Nucleus accumbens (tissue), 56 donors: ENCODE results near the gene SMIM29.
"Not testable (repeated sequence)": the region's sequence is repeated elsewhere in the genome, so short reads cannot be mapped to it uniquely, and the experiment has no call there.

Experiments used
- DNase-seq, 56 donors: peaks; one replicate each; lab custom pipeline; 2025; lab: John Stamatoyannopoulos, UW

SMIM29 gene

DNA sequence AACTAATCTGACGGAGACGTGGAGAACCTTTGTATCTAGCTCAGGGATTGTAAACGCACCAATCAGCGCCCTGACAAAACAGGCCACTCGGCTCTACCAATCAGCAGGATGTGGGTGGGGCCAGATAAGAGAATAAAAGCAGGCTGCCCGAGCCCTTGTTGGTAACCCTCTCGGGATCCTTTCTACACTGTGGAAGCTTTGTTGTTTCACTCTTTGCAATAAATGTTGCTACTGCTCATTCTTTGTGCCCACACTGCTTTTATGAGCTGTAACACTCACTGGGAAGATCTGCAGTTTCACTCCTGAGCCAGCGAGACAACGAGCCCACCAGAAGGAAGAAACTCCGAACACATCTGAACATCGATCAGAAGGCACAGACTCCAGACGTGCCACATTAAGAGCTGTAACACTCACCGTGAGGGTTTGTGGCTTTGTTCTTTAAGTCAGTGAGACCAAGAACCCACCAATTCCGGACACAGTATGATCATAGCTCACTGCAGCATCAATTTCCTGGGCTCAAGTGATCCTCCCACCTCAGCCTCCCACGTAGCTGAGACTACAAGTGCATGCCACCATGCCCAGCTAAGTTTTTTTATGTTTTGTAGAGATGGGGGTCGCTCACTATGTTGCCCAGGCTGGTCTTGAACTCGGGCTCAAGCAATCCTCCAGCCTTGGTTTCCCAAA lies 21.0 kb upstream of the SMIM29 start:
- DNase-seq, result not testable (repeated sequence)

DNA sequence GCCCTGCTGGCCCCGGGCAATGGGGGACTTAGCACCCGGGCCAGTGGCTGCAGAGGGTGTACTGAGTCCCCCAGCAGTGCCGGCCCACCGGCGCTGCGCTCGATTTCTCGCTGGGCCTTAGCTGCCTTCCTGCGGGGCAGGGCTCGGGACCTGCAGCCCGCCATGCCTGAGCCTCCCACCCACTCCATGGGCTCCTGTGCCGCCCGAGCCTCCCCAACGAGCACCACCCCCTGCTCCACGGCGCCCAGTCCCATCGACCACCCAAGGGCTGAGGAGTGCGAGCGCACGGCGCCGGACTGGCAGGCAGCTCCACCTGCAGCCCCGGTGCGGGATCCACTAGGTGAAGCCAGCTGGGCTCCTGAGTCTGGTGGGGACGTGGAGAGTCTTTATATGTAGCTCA lies 20.3 kb upstream of the SMIM29 start:
- DNase-seq, result not testable (repeated sequence)

DNA sequence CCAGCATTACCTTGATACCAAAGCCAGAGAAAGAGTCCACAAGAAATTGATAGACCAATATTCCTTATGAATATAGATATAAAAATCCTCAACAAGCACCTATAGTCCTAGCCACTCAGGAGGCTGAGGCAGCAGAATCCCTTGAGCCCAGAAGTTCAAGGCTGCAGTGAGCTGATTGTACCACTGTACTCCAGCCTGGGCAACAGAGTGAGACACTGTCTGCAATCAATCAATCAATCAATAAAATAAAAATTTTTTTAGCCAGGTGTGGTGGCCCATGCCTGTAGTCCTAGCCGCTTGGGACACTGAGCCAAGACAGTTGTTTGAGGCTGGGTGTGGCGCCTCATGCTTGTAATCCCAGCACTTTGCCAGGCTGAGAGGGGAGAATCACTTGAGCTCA lies 18.9 kb upstream of the SMIM29 start:
- no peak for DNase-seq

DNA sequence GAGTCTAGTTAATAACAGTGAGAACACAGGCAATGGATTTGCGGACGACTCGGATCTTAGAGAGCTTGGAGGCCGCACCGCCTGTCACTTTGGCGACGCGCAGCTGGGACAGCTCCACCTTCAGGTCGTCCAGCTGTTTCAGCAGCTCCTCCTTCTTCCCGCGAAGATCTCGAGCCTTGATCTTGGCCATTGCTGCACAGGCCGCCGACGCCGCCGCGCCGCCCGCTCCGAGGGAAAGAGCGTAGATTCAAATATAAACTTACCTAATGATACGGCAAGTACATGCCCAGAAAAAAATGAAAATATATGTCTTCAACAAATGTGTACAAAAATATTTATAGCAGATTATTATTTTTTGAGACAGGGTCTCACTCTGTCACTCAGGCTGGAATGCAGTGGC lies 14.7 kb upstream of the SMIM29 start:
- DNase-seq, result not testable (repeated sequence)

DNA sequence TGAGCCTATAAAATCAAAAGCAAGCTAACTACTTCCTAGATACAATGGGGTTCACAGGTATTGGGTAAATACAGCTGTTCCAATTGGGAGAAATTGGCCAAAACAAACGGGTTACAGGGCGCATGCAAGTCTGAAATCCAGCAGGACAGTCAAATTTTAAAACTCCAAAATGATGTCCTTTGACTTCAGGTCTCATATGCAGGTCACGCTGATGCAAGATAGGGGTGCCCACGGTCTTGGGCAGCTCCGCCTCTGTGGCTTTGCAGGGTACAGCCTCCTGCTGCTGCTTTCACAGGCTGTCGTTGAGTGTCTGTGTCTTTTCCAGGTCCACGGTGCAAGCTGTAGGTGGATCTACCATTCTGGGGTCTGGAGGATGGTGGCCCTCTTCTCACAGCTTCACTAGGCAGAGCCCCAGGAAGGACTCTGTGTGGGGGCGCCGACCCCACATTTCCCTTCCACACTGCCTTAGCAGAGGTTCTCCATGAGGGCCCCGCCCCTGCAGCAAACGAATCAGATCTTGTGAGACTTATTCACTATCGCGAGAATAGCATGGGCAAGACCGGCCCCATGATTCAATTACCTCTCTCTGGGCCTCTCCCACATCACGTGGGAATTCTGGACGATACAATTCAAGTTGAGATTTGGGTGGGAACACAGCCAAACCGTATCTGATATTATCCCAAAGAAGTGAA lies 11.9 kb upstream of the SMIM29 start:
- no peak for DNase-seq

DNA sequence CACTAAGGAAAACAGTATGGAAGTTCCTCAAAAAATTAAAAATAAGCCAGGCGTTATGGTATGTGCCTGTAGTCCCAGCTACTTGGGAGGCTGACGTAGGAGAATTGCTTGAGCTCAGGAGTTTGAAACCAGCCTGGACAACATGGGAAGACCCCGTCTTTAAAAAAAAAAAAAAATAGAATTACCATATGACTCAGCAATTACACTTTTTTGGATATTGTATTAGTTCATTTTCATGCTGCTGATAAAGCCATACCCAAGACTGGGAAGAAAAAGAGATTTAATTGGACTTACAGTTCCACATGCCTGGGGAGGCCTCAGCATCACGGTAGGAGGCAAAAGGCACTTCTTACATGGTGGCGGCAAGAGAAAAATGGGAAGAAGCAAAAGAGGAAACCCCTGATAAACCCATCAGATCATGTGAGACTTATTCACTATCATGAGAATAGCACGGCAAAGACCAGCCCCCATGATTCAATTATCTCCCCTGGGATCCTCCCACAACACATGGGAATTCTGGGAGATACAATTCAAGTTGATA lies 10.8 kb upstream of the SMIM29 start:
- DNase-seq, result no peak

DNA sequence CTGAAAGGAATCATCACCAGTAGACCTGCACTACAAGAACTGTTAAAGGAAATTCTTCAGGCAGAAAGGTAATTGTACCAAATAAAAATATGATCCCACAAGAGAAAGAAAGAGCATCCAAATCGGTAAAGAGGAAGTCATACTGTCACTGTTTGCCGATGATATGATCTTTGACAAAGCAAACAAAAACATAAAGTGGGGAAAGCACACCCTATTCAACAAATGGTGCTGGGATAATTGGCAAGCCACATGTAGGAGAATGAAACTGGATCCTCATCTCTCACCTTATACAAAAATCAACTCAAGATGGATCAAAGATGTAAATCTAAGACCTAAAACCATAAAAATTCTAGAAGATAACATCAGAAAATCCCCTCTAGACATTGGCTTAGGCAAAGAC lies 3.6 kb upstream of the SMIM29 start:
- DNase-seq, result not testable (repeated sequence)

DNA sequence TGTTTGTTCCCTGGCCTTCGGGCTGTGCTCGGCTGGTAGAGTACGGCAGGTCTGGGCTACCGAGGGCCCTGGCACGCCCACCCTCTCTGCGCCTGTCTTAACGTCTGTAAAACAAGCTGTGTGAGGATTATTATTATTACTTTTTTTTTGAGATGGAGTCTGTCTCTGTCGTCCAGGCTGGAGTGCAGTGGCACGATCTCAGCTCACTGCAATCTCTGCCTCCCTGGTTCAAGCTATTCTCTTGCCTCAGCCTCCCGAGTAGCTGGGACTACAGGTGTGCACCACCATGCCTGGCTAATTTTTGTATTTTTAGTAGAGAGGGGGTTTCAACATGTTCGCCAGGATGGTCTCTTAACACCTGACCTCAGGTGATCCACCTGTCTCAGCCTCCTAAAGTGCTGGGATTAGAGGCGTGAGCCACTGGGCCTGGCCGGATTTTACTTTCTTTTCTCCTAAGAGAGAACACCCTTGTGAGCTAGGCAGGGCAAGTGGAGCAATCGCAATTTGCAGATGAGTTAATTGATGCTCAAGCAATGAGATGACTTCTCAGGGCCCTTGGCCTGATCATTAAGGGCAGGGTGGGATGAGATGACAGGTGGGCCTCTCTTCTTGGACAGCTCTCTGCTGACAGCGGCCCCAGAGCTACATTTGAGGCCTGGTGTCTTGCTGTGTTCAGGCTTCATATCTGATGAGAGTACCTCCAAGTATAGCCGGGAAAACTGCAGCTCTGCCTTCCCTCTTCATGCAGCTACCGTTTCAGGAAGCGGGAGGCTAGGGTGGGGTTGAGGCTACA lies 859 bp upstream of the SMIM29 start:
- no peak for DNase-seq

DNA sequence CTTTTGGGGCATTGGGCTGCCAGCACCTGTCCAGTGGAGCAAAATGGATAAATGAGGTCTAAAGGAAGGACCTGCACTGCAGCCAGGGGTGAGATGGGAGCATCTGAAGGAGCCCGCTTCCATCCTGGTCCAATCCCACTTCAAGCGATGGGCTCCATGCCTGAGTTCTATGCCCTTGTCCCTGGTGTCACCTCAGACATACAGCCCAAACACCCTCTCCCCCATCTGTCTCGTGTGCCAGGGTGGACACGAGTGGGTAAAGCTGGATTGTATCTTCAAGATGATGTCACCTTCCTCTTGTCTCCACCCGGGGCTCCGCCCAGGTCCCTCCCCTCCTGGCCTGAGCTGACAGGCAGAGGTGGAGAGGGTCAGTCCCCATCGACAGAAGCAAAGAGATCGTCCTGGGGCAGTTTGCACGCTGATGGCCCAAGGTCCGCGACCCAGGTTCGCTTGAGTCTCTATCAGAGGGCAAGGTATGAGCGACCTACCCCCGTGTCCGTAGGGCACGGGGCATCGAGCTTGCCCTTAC lies 544 bp downstream of the SMIM29 start:
- DNase-seq, result peak in 20 of 56 donors; percentile 21 to 60 (median 48)

DNA sequence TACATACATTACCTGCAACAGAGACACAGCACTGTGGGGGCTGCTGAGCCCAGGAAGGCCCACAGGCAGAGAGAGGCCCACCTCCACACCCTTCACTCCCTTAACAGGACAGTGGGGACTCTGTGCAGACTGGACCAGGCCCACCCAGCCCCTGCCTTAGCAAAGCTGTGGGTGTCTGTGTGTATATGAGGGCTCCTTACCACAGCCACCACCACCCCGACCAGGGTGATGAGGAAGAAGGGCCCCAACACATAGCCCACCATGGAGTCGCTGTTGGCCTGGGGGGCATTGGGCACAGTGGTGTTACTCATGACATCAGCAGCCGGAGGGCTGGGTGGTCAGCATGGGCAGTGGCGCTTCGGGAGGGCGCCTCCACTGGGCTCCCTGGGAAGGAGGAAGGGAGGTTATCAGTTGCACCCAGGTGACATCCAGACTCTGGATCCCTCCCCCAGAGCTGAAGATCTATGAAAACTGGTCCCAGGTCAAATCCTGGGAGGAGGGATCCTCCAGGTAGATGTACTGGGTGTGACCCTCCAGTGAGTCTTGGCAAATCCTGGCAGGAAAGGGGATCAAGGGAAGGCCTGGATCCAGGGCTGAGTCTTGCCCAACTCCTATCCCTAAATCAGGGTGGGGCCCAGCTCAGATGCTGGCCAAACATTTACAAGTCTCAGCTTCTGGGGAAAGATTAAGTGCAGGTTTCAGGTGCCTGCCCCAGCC lies 1.2 kb downstream of the SMIM29 start:
- no peak for DNase-seq

DNA sequence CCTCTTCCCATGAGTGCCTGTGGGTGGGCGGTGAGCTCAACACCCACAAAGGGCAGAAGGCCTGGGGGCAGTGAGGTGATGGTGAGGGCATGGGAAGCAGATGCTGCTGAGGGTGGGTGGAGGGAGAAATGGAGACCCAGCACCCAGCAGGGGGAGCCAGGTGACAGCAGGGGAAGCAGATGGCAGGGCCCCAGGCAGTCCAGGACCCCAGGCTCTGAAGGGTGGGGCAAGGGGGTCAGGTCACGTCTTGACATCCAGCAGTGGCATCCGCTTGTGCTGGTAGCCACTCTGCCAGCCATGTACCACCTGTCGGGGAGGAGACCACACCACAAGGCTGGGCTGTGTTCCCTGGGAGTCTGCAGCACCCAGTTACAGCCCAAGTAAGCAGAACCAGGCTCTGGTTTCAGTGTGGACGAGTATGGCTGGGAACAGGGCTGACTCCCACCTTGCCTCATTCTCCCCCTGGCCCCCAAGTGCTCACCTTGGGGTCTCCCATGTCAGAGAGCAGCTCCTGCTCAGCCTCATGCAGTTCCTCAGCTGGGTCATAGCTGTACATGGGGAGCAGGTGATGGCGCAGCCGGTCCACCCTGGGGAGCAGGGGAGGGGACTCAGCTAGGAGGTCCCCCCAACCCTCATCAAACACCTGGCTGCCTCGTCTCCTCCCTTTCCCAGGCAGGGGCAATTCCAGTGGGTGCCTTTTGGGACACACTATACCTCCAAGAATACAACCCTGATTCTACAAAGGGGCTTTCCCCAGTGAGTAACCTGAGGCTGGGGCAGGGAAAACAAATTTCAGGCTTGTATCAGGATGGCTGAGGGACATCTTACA lies 2.0 kb downstream of the SMIM29 start:
- peak in 8 of 56 donors; percentile 3 to 33 (median 17) for DNase-seq

DNA sequence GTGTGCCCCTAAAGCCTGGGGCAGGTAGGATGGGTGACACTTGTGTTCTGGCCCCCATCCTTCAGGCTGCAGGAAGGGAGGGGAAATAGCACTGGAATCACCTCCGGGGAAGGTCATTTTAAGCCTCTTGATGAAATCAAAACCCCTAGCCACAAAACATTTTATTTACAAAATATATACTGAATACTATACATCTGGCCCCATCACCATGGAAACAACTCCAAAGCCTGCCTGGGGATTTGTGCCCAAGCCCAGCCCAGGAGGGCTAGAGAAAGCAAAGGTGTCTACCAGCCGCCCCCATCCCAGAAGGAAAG lies 2.6 kb downstream of the SMIM29 start:
- DNase-seq, result no peak

DNA sequence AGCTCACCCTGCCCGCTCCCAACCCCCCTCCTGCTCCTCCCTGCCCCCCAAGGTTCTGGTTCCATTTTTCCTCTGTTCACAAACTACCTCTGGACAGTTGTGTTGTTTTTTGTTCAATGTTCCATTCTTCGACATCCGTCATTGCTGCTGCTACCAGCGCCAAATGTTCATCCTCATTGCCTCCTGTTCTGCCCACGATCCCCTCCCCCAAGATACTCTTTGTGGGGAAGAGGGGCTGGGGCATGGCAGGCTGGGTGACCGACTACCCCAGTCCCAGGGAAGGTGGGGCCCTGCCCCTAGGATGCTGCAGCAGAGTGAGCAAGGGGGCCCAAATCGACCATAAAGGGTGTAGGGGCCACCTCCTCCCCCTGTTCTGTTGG lies 3.1 kb downstream of the SMIM29 start:
- not testable (repeated sequence) for DNase-seq

DNA sequence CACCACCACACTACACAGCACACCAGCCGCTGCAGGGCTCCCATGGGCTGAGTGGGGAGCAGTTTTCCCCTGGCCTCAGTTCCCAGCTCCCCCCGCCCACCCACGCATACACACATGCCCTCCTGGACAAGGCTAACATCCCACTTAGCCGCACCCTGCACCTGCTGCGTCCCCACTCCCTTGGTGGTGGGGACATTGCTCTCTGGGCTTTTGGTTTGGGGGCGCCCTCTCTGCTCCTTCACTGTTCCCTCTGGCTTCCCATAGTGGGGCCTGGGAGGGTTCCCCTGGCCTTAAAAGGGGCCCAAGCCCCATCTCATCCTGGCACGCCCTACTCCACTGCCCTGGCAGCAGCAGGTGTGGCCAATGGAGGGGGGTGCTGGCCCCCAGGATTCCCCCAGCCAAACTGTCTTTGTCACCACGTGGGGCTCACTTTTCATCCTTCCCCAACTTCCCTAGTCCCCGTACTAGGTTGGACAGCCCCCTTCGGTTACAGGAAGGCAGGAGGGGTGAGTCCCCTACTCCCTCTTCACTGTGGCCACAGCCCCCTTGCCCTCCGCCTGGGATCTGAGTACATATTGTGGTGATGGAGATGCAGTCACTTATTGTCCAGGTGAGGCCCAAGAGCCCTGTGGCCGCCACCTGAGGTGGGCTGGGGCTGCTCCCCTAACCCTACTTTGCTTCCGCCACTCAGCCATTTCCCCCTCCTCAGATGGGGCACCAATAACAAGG lies 3.6 kb downstream of the SMIM29 start:
- DNase-seq, result not testable (repeated sequence)

DNA sequence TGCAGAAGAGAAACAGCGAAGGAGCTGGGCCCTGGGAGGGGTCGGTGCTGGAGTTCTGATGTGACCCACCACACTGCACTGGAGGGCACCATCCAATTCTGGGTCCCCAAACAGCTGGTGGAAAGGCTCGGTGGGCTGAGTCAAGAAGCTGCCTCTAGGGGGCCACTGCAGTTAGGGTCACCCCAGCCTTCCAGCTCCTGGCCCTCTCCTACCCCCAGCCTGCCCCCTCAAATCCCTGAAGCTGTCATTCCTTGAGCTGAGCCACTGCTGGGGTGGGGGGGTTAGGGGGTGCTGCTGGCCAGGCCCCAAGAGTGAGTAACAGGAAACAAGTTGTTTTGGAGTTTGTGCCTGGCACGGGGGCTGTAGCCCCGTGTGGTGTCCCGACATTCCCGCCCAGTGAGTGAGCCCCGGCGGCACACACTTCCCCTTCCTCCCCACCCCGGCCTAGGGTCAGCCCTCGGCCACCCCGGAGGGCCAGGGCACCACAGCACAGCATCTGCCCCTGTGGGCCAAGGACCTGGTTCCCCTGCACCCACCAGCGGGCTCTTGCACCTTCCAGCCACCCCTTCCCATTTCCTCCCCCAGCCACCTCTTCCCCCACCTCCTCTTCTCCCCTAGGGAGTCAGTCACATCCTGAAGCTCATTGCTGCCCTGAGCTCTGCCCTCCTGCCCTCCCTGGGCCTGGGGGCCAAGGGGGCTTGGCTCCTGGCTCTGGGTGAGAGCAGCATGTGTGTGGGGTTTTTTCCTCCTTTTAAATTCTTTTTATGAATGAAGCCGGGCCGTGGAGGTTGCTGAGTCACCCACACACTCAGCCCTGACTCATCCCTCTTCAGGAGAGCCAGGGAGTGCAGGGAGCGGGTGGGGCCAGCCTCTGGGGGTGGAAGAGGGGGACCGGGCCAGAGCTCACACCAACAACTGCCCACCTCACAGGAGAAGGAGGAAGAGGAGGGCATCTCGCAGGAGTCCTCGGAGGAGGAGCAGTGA lies 4.6 kb downstream of the SMIM29 start:
- DNase-seq, result peak in 32 of 56 donors; percentile 17 to 85 (median 41)

DNA sequence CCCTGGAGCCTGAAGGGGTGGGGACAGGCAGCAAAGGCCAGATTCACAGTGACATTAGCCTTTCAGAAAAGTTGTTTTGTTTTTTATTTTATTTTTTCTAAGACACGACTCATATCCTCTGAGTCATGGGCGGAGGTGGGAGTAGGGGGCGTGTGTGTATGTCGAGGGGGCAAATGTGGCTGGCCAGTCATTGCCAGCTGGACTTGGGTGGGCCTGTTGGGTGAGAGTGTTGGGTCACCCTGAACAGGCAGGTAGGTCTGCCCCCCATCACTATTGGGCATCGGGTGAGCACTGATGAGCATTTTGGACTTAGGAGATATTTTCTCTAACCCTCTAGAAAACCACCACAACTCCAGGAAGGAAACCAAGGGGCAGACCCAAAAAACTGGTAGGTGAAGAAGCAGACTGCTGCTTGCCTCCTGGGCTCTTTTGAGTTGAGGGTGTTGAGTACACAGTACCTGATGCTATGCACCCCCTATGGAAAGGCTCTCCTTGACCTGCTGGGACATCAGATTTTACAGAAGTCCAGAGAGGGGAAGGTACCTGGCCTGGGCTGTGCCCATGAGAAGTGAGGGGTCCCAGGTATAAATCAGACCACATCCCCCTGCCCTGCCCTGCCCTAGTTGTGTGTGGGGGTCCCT lies 5.6 kb downstream of the SMIM29 start:
- DNase-seq, result no peak
